GM08714 (cell line): ENCODE data around the gene NOS1AP.
"Not testable (repeated sequence)": the region's sequence is repeated elsewhere in the genome, so short reads cannot be mapped to it uniquely, and the experiment has no call there.

Experiments
- H3K4me3 ChIP-seq: fragments of 200-500 bp; sonication (Bioruptor generic); 2 replicates; pipeline ENCODE4 v1.5.1; 2014; ENCODE audit warnings: mild to moderate bottlenecking, low read length, inconsistent platforms
- ZNF274 ChIP-seq: IDR thresholded peaks from 2 replicates; pipeline ENCODE4 v1.6.1; 2012; ENCODE audit warnings: mild to moderate bottlenecking, low read depth, low read length

Gene NOS1AP

DNA sequence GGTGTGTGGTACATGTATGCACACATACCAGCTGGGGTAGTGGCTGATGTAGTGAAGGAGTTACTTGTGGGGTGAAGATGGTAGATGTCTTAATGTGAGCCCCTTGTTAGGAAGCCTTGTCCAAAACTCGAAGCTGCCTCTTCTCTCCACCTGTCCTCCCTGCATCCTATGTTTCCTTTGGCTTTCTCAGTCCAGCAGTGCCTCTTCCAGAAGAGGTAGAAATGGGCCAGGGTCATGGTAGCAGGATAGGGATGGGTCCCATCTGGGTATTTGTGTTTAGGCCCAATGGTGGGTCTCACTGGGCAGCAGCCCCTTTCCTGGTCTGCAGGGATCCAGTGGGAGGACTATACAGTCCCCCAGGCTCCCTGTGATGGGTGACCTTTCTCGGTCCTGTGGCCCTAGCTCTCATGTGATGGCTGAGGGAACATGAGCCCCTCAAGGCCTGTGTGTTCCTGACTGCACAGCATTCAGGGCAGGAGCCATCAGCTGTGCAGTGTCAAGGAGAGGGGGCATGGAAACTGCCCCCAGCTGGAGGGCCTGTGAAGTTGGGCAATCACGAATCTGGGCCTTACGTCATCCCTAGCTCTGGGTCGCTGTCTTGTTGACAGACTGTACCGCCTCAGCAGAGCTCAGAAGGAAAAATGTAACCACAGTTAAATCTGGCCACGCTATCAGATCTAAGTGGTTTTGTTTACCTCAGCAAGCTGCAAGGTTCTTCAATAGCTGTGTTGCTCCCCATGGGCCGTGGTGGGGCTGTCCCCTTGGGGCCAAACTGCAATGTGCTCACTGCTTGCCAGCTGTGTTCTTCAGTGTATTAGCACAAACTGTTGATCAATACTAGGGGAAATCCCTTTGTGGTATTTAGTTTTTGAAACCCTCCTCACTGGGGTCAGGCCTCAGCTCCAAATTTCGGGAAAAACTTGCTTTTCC lies 82.7 kb downstream of the NOS1AP start:
- no peak overlapping the region for H3K4me3 ChIP-seq
- no peak for TF ChIP-seq ZNF274

DNA sequence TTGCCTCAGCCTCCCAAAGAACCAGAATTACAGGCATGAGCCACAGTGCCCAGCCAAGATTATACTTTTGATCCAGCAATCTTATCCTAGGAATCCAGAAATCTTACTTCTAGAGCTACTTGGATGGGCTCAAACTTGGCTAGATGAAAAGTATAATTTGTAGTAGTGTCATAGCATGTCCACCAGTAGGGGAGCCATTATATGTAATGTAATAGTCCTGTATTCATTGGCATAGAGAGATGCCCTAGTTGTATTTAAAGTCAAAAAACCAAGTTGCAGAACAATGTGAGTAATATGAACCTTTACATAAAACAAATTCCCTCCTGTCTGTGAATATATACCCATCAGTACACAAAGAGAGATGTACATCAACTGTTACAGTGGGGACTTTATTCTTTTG lies 83.9 kb downstream of the NOS1AP start:
- no peak overlapping the region for H3K4me3 ChIP-seq
- TF ChIP-seq ZNF274 = no peak

DNA sequence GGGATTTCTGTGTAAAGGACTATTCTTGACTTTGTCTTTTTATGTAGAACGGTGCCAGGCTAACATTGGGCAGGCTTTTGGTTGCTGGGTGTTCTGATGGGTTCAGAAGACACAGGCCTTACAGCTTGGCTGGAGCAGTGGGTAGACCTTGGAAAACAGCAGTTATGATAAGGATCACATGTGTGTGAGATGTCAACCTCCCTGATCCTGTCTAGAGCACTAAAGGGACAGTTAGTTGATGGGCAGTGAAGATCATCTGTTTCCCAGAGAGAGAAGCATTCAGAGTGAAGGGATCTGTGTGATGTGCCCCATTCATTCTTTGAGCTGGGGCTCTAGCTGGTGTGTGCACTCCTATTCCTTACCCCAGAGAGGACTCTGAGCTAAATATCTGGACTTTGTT lies 88.0 kb downstream of the NOS1AP start:
- H3K4me3 ChIP-seq = no peak overlapping the region
- no peak for TF ChIP-seq ZNF274

DNA sequence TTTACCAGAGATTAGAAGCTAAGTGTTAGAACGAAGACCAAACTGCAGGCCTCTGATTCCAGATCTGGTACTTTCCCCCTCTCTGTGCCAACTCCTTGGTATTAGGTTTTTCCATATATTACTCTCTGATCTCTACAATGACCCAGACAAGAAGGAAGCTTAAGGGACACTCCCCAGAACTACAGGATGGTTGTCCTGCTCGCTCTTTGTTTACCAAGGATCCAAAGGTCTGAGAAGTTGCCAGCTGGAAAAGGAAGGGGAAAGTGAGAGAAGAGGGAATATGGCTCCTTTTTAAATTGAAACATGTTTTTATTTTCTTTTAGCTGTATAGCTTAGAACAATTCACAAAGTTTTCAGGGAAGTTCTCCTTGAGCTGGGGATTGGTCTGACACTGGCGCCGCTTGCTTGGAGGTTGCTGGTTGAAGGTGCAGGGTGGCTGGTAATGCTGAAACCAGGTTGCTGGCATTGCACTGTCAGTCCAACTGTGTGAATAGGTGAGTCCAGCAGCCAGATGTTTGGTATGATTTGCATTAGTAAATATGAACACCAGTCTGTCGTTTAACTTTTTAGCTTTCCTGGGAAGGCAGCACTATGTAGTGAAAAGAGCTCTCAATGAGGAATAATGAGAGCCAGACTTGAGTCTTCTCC lies 89.3 kb downstream of the NOS1AP start:
- no peak overlapping the region for H3K4me3 ChIP-seq
- TF ChIP-seq ZNF274 = no peak

DNA sequence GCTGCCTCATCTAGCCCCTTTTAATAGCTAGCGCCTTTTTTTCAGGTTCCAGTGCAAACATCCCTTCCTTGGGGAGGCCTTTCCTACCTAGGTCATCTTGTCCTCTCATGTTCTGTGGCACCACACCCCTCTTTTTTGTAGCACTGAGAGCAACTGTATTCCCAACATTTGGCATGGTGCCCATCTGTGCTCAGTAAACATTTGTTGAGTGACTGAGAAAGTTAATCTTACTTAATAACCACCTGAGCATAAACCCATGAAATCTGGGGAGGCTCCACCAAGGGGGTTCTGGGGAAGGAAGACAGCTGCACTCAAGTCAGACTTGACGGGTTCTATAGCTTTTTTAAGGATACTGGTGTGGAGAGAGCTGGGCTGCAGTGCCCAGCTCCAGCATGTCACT lies 90.0 kb downstream of the NOS1AP start:
- TF ChIP-seq ZNF274 = no peak
- no peak overlapping the region for H3K4me3 ChIP-seq

DNA sequence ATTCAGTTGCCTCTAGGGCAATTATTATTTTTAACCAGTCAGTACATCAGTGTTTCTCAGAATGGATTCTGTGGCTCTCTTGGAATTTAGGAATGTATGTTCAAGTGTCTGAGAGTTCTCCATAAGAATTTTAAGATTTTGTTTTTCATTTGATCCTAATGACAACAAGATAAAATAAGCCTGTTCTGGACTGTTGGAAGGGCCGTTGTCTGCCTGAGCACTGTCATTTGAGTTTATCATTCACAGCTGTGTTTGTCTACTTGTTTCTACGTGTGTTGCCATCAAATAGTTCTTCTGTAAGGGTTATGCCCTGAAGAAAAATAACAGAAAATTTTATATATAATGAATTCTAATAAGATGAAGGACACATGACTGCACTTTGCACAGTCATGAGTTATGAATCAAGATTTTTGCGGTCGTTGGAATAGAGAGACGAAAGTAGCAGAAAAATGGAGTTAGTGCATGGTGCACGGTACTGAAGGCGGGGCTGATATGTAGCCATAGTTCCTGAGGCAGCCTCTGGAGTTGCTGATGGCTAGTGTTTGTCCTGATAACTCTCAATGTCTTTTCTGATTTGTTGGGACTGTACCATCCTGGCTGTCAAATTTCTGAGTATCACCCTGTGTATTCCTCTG lies 92.5 kb downstream of the NOS1AP start:
- H3K4me3 ChIP-seq = no peak overlapping the region
- TF ChIP-seq ZNF274 = no peak

DNA sequence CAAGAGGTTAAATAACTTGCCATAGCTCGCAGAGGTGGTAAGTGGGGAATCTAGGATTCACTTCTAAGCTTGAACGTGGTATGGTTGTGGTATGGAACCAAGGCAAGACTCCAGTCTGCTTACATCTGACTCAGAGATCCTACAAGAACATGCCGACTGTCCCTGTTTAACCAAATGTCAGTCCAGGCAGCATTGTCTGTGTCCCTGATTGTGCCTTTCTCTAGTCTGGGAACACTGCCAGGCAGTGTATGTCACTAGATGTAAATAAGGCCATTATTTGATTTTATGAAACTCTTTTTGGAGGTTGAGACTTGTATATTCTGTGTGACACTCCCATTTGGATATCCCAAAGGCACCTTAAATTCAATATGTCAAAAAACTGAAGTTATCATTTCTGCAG lies 96.0 kb downstream of the NOS1AP start:
- TF ChIP-seq ZNF274 = no peak
- H3K4me3 ChIP-seq = no peak overlapping the region

DNA sequence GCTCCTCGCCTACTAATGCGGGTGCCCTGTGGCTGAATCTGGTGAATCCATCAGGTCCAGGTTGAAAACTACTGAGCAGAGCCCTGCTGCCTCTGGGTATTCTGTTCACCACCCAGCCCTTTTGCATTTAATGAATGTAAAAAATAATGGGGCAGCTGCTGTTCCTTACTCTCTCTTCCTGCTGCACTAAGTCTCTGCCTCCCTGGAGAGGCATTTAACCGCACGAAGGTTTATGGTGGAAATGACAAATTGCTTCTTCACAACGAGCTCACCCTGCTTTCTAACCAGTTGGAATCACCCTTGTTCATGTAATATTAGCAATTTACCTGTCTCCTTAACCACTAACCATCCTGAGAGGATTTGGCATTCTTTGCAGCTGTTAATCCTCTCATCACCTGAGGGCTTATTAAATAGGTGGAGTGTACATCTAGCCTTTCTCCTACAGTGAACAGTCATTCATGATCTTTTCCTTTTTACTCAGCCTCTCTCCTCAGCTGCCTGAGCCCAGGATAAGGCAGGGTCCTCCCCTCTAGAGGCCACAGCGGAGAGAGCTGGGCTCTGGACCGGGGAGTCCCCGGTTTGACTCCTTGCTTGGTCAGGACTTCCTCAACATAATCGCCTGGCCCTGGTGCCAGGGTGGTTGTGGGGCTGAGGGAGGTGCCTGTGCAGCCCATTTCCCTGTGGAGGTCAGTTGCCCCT lies 97.6 kb downstream of the NOS1AP start:
- TF ChIP-seq ZNF274 = no peak
- no peak overlapping the region for H3K4me3 ChIP-seq

DNA sequence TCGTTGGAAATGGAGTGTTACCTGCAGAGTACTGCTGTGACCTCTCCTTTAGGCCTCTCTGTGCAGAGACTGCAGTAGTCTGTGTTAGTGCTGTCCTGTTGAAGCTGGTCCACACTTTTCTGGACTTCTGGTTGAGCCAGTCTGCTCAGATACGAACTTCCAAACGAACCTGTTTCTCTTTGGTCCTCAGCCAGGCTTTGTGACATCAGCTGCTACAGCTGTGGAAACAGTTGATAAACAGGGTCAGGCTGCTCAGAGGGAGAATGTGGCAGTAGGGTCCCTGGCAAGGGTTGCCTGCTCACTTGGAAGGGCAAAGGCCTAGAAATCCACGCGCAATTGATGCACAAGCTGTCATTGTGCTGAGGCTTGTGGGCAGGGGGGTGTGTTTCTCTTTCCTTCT lies 98.8 kb downstream of the NOS1AP start:
- H3K4me3 ChIP-seq = no peak overlapping the region
- no peak for TF ChIP-seq ZNF274

DNA sequence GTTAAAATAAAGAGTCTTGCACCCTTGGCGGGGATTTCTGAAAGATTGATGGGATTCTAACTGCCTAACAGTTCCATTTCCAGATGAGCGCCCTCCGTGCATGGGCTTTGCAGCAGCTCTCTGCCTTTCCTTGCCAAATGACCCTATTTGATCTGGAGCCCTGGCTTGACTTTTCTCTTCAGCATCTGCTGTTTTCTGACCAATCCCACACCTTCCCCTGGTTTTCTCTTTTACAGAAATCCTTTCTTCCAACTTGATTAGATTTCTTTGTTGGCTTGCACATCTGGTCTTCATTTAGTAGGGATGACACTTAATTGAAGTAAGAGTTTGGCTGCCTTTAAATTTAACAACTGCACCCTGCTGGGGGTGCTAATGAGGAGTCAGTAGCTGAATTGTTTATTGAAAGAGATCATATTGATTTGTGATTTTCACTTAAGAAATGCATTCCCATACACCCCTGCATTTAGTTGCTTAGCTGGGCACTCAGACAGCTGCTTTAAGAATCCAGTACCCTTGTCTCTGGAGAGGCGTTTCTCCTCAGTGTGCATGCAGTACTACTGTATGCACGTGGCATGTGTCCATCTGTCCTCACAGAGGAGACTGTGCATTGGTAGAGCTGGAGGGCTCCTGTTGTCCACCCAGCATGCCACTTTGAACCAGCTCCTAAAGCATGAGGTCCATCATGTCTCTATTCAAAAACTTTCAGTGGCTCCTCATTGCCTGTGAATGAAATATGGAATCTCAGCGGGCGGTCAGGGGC lies 99.7 kb downstream of the NOS1AP start:
- no peak for TF ChIP-seq ZNF274
- no peak overlapping the region for H3K4me3 ChIP-seq

DNA sequence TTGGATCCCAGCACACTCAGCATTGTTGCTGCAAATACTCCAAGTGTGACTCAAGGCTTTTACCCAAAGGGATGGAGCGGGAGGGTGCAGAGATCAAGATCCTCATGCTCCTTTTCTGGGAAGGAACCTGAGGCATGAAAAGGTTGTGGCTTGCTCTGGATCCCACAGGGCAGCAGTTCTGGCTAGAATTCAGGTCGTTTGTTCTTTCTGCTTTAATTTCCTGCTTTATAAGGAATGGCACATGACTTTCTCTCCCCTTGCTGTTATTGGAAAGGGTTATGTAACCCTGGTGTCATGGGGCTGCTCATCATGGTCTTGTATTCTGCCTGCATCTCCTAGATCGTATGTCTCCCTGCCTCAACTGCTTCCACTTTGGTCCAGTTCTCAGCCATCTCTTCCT lies 101.6 kb downstream of the NOS1AP start:
- H3K4me3 ChIP-seq = no peak overlapping the region
- TF ChIP-seq ZNF274 = no peak

DNA sequence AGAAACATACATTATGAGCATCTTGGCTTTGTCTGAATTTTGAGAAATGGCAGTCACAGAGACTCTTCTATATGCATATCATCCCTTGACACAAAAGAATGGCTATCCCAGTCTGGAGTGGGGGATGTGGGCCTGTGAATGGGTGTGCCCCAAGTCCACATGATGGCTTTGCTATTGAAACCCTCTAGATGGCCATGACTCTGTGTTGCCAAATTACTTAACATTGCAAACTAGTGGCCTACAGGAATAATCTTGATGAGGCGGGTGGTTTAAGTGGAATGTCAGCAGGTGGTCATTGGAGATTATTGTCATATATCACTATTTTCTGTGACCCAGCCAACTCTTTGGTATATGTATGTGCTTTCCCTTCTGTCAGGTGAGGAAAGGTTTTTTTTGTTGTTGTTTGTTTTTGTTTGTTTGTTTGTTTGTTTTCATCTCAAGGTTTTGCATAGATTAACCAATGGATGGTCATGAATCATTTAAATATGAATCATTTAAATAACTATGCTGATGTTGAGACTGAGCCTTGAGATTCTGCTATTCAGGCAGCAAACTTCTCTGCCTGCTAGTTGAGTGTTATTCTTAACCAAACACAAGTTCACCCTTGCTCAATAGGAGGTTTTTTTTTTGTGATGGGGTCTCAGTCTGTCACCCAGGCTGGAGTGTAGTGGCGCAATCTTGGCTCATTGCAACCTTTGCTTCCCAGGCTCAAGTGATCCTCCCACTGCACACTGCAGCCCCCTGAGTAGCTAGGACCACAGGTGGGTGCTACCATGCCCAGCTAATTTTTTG lies 103.0 kb downstream of the NOS1AP start:
- H3K4me3 ChIP-seq = no peak overlapping the region
- TF ChIP-seq ZNF274 = no peak

DNA sequence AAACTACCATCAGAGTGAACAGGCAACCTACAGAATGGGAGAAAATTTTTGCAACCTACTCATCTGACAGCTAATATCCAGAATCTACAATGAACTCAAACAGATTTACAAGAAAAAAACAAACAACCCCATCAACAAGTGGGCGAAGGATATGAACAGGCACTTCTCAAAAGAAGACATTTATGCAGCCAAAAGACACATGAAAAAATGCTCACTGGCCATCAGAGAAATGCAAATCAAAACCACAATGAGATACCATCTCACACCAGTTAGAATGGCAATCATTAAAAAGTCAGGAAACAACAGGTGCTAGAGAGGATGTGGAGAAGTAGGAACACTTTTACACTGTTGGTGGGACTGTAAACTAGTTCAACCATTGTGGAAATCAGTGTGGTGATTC lies 104.1 kb downstream of the NOS1AP start:
- H3K4me3 ChIP-seq = not testable (repeated sequence)

DNA sequence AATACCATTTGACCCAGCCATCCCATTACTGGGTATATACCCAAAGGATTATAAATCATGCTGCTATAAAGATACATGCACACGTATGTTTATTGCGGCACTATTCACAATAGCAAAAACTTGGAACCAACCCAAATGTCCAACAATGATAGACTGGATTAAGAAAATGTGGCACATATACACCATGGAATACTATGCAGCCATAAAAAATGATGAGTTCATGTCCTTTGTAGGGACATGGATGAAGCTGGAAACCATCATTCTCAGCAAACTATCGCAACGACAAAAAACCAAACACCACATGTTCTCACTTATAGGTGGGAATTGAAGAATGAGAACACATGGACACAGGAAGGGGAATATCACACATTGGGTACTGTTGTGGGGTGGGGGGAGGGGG lies 104.5 kb downstream of the NOS1AP start:
- H3K4me3 ChIP-seq = not testable (repeated sequence)
